ENCODE data around the gene DCAF16.

The DCAF16 gene

GRCh38 chr4:17781300-17782287 lies 29.0 kb downstream of the DCAF16 start, which contains the start of gene FAM184B:
FAM184B (minus strand) TSS chr4:17781621; CDS start chr4:17781299, 322 bp downstream.
- DNase-seq = no peak

DNA sequence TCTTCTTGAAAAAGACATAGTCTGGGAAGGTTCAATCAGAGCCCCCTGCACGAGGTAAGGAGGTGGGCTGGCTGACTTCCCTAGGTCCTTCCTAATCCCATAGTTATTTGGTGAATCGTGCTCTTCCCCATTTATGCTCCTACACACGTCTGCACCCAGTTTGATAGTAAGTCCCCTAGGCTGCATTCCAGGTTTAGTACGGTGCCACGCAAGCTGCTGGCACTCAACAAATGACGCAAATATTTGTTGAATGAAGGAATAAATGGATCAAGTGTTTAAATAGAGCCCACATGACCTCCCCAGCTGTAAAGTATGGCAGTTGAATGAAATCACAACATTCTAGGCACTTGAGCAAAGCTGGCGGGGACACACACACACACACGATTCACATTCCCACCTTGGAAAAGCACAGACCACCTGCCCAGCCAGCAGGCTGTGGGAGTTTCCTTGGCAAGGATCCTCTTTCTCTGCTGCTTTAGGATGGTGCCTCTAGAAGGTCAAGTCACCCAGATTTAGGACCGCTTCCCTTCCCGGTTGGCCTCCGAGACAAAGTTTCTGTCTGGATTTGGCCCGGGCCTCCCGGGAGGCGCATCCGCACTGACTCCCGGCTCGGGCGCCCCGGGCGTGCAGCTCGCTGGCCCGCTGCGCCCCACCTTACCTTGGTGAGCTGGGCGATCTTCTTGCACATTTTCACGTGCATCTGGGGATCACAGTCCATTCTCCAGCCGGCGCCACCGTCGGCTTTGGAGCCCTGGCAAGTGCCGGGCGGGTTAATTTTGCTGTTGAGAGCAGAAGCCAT lies 29.9 kb downstream of the DCAF16 start:
- no peak for DNase-seq

DNA sequence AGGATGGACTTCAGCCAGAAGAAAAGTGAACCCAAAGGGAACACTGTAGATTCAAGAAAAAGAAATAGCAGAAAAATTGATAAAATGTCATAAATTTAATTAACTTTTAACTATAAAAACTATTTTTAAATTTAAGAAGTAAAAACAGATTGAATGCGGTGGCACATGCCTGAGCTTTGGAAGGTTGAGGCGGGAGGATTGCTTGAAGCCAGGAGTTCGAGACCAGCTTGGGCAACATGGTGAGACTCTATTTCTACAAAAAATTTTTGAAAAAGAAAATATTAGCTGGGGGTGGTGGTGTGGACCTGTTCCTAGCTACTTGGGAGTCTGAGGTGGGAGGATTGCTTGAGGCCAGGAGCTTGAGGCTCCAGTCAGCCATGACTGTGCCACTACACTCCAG lies 32.1 kb downstream of the DCAF16 start:
- no peak for DNase-seq

GRCh38 chr4:17773135-17773698 lies 37.3 kb downstream of the DCAF16 start:
- DNase-seq = no peak

DNA sequence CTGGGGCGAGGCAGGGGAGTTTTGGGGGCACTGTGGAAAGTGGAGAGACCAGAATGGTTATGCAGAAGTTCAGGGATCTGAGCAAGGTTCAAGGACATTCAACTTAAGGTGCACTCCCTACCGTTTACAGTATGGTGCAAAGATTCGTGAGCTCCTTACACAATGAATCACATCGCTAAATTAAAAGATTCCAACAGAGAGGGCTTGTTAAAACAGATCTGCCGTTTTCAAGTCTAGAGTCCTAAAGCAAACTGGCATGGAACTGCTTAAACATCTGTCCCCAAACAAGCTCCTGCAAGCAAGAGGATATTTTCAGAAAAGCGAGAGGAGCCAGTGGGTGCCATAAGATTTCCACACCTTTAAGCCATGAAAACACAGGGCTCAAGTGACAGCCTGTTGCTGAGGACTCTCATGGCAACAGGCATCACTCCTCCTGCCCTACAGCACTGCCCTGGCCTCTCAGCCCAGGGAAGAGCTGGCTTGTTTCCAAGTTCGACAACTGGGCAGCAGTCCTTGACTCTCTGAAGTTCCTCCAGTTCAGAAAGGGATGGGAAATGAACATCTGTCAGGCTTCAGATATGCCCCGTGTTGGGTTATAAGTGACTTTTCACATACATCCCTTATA lies 39.2 kb downstream of the DCAF16 start:
- DNase-seq = no peak

DNA sequence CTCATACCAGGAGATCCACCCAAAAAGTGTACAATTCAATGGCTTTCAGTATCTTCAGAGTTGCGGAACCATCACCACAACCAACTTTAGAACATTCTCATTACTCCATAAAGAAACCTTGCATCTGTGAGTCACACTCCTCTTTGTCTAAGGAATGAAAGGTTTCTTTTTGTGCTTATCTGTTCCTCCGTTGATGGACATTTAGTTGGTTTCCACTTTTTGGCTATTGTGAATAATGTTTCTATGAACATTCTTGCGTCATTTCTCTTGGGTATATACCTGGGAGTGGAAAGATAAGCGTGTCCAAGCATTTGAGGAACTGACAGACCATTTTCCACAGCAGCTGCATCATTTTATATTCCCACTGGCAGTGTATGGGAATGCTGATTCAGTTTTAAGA lies 39.7 kb downstream of the DCAF16 start:
- no peak for DNase-seq

DNA sequence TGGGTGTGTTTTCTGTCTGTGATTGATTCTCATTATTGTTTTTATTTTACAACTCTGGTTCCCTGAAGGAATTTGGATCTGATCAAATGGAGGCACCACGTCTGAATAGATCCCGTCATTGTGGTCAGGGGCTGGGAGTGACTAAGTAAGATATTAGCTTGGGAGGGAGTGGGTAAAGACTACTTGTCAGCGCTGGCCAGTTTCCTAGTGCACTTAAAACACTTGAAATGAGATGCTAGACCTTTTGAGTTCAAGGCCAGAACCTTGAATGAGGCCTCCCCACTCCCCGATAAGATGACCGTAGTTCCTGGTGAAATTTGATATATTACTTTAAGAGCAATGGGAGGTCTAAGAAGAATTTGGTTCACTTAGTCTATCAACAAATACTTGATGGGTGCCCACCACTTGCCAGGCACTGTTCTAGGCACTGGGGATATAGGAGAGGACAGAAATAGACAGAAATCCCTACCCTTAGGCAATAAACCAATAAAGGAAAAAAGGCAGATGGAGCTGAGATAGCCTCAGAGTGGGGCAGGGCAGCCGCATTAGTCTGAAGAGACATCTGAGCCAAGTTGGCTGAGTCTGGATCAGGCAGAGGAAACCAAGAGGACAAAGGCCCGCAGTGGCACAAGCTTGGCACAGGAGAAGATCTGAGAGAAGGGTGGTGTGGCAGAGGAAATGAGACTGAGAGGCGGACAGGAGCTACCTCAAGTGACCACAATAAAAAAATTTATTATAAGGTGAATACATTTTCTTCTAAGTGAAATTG lies 41.0 kb downstream of the DCAF16 start:
- no peak for DNase-seq

- DNase-seq = no peak
Observed at GRCh38 chr4:17766826-17767458, 43.6 kb downstream of the DCAF16 start.

DNA sequence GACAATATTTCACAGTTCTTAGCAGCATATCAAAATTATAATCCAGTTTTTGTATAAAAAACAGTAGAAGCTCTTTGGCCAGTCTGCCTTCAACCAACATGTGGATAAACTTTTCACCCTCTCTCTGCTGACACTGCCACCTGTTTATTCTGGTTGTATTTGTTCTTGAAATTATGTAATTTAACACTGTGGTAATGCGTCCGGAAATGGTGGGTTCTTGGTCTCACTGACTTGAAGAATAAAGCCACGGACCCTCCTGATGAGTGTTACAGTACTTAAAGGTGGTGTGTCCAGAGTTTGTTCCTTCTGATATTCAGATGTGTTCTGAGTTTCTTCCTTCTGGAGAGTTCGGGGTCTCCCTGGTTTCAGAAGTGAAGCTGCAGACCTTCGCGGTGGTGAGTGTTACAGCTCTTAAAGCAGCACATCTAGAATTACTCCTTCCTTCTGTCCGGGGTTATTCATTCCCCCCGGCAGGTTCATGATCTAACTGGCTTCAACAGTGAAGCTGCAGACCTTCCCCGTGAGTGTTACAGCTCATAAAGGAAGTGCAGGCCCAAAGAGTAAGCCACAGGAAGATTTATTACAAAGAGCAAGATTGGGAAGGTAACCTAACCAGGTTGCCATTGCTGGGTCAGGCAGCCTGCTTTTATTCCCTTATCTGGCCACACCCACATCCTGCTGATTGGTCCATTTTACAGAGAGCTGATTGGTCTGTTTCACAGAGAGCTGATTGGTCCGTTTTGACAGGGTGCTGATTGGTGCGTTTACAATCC lies 44.9 kb downstream of the DCAF16 start:
- no peak for DNase-seq

DNA sequence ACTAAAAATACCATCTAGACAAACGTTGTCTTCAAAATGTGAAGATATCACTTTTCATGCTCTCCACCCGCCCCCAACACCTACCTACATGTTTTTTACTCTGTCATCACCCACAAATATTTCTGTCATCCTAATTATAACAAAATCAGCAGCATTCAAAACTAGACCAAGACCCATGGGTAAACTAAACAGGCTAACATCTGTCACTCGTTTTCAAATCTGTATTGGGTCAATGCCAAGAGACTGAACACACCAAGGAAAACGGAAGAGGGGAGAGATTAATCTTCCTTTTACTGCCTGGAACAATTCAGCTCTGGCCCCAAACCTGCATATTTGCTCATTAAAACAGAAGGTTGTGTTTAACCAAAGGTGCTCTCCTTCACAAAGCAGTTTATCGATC lies 46.6 kb downstream of the DCAF16 start:
- DNase-seq = no peak

GRCh38 chr4:17763416-17763815 lies 47.1 kb downstream of the DCAF16 start:
- no peak for DNase-seq

DNA sequence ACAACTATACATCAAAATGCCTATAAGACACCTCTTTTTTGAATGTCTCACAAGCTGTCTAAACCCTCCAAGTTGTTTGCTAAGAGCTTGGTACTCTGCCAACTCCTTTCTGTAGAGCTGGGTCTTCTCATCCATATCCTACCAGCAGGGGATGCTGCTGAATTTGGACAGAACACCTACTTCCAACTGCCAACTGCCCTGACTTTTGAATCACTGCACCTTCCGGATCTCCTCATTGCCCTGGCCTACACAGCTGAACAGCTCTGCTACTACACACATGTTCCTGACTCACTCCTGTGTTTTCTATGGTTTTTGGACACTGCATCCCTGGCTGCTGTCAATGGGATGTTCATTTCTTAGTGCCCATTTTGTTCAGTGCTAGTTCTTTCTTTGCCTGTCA lies 47.8 kb downstream of the DCAF16 start:
- peak; percentile 21 for DNase-seq

DNA sequence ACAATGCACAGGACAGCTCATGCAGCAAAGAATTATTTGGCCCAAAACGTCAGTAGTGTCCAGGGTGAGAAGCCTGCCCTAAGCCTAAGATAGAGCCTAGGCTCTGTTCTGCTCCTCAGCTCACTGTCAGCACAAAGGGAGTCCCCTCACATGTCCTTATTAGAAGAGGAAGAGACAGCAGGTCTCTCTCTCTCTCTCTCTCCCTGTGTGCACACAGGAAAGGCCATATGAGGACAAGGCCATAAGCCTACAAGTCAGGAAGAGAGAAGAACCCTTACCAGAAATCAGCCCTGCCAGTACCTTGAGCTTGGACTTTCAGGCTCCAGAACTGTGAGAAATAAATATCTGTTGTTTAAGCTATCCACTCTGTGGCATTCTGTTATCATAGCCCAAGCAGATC lies 49.5 kb downstream of the DCAF16 start:
- DNase-seq = no peak

- DNase-seq = no peak
Observed at GRCh38 chr4:17760626-17761025, 49.9 kb downstream of the DCAF16 start.

GRCh38 chr4:17758485-17758884 lies 52.1 kb downstream of the DCAF16 start:
- DNase-seq = no peak

GRCh38 chr4:17757621-17758020 lies 52.9 kb downstream of the DCAF16 start:
- no peak for DNase-seq

GRCh38 chr4:17753646-17754045 lies 56.9 kb downstream of the DCAF16 start:
- no peak for DNase-seq
